K562 (cell line): Measurements from ENCODE around the gene CTNNA3. TPM values are rescaled to one million over a fixed set of nuclear protein-coding genes. Genes with fewer than 3 reads are reported as not detected.

Experiments
- ATAC-seq: fragments of 200-7000 bp; cut with Tn5 transposase; 3 replicates; pipeline ENCODE4 v1.9.1; 2020; ENCODE audit warnings: moderate library complexity
- BruUV-seq: library from RNA; stranded (reverse); fragments of 400-500 nt; replicated peaks from 2 replicates; lab custom pipeline; 2021; lab: Mats Ljungman, UMichigan
- CTCF ChIA-PET: fragments of 300-600 bp; formaldehyde crosslinking; extraction: SDS; loops from one replicate; lab custom pipeline; 2021; ENCODE audit warnings: low intra/inter-chr PET ratio; lab: Yijun Ruan, JAX
- POLR2A ChIA-PET: fragments of 300-600, 350-650 bp; sonication (Branson Sonifier 250); formaldehyde crosslinking; extraction: SDS; loops from one replicate; lab custom pipeline; 2021; ENCODE audit warnings: antibody characterized with exemption, inconsistent platforms; lab: Yijun Ruan, JAX
- DNase-seq, 4 experiments: peaks; one replicate each; pipeline versions ENCODE4 v3.0.0 to v3.0.0-alpha.2; 2011 to 2018; ENCODE audit warnings: low spot score in 3 of 4, mixed read lengths in 3 of 4; ENCODE audit errors: extremely low read depth in 1 of 4
- FAIRE-seq: peaks from 2 replicates; lab custom pipeline; 2011; peaks lifted over from hg19 to GRCh38; lab: Jason Lieb, UNC
- H2AFZ ChIP-seq: 2 replicates; pipeline ENCODE4 v1.6.0; 2011; ENCODE audit warnings: low read depth, low read length, control low read depth, inconsistent platforms
- H3K27ac ChIP-seq: fragments of 200-600 bp; 3 replicates; pipeline ENCODE4 v1.8.0; 2011; ENCODE audit warnings: low read depth, mild to moderate bottlenecking, control low read depth, inconsistent platforms, low read length, moderate library complexity, mixed read lengths; ENCODE audit errors: extremely low read depth
- H3K27me3 ChIP-seq, 2 experiments: fragments of 300-600 bp in 1 of 2; 2 replicates in 1 of 2; 3 replicates in 1 of 2; pipeline versions ENCODE4 v1.6.0 to v1.8.0; 2011; ENCODE audit warnings: inconsistent platforms in 2 of 2, low read length in 2 of 2, mild to moderate bottlenecking in 1 of 2, mixed read lengths in 1 of 2, moderate library complexity in 1 of 2; ENCODE audit not compliant: control insufficient read depth in 2 of 2, insufficient read depth in 2 of 2
- H3K36me3 ChIP-seq: fragments of 300-600 bp; 3 replicates; pipeline ENCODE4 v1.8.0; 2011; ENCODE audit warnings: mild to moderate bottlenecking, low read length, inconsistent platforms; ENCODE audit not compliant: control insufficient read depth, insufficient read depth
- H3K4me1 ChIP-seq, 2 experiments: fragments of 200-600 bp in 1 of 2; replicated peaks in 1 of 2; 2 replicates in 1 of 2; 3 replicates in 1 of 2; pipeline versions ENCODE4 v1.5.1 to v1.8.0; 2011; ENCODE audit warnings: inconsistent platforms in 2 of 2, low read length in 2 of 2, mild to moderate bottlenecking in 1 of 2, mixed read lengths in 1 of 2, moderate library complexity in 1 of 2; ENCODE audit not compliant: control insufficient read depth in 2 of 2, insufficient read depth in 2 of 2
- H3K4me2 ChIP-seq: 2 replicates; pipeline ENCODE4 v1.6.1; 2011; ENCODE audit warnings: low read length, control low read depth, inconsistent platforms, mixed read lengths; ENCODE audit not compliant: insufficient read depth
- H3K4me3 ChIP-seq: fragments of 200-600 bp; sonication (generic), shearing (Covaris generic); 2 replicates; pipeline ENCODE4 v1.5.1; 2016; ENCODE audit warnings: control low read depth, inconsistent platforms
- H3K79me2 ChIP-seq: fragments of 200-600 bp; 3 replicates; pipeline ENCODE4 v1.8.0; 2011; ENCODE audit warnings: low read length, inconsistent platforms; ENCODE audit not compliant: control insufficient read depth, insufficient read depth
- H3K9ac ChIP-seq, 2 experiments: 2 replicates each; pipeline versions ENCODE4 v1.6.0 to v1.6.1; 2011; ENCODE audit warnings: low read depth in 2 of 2, low read length in 2 of 2, control low read depth in 1 of 2, inconsistent platforms in 1 of 2, mild to moderate bottlenecking in 1 of 2, mixed read lengths in 1 of 2; ENCODE audit not compliant: insufficient read depth in 1 of 2
- H3K9me1 ChIP-seq: one replicate; pipeline ENCODE4 v1.6.0; 2011; ENCODE audit warnings: inconsistent platforms, mild to moderate bottlenecking, low read length, moderate library complexity; ENCODE audit not compliant: control insufficient read depth, insufficient read depth
- H3K9me3 ChIP-seq: replicated peaks from 2 replicates; pipeline ENCODE4 v1.5.1; 2011; ENCODE audit warnings: low read depth, low read length, inconsistent platforms; ENCODE audit not compliant: control insufficient read depth, insufficient read depth
- H4K20me1 ChIP-seq: replicated peaks from 2 replicates; pipeline ENCODE4 v1.6.1; 2011; ENCODE audit warnings: low read length, inconsistent platforms, mixed read lengths; ENCODE audit not compliant: control insufficient read depth, insufficient read depth
- E2F6 ChIP-seq, 2 experiments: IDR thresholded peaks; 2 replicates each; pipeline ENCODE4 v1.6.1; 2011; ENCODE audit warnings: borderline replicate concordance in 1 of 2, control low read depth in 1 of 2, low read depth in 1 of 2, low read length in 1 of 2, mild to moderate bottlenecking in 1 of 2, mixed read lengths in 1 of 2, moderate library complexity in 1 of 2; ENCODE audit not compliant: insufficient read depth in 1 of 2, insufficient read length in 1 of 2, poor library complexity in 1 of 2, severe bottlenecking in 1 of 2; ENCODE audit errors: extremely low read depth in 1 of 2
- FIP1L1 ChIP-seq: fragments of 200-400 bp; formaldehyde crosslinking; IDR thresholded peaks from 2 replicates; pipeline ENCODE4 v1.6.1; 2018; ENCODE audit warnings: mild to moderate bottlenecking, low read depth, low read length; ENCODE audit not compliant: poor library complexity, severe bottlenecking
- FOSL1 ChIP-seq: fragments of 200-800 bp; sonication (Bioruptor generic); conservative IDR thresholded peaks from 2 replicates; pipeline ENCODE4 v1.6.1; 2016; ENCODE audit warnings: missing genetic modification characterization, missing compliant biosample characterization
- HEY1 ChIP-seq: fragments of 250-450 bp; sonication (Bioruptor Pico); IDR thresholded peaks from 2 replicates; pipeline ENCODE4 v1.5.0; 2020; ENCODE audit warnings: mild to moderate bottlenecking, moderate library complexity, borderline replicate concordance
- NR2C2 ChIP-seq, 2 experiments: fragments of 200-800 bp in 1 of 2; sonication (Bioruptor generic) in 1 of 2; sonication (generic) in 1 of 2; formaldehyde crosslinking in 1 of 2; IDR thresholded peaks; 2 replicates each; pipeline versions ENCODE4 v1.6.1 to v1.8.0; 2016 to 2022; ENCODE audit warnings: mild to moderate bottlenecking in 1 of 2, missing compliant biosample characterization in 1 of 2, missing genetic modification characterization in 1 of 2, missing genetic modification reagents in 1 of 2
- ZNF282 ChIP-seq: sonication (generic); formaldehyde crosslinking; IDR thresholded peaks from 2 replicates; pipeline ENCODE4 v1.8.1; 2023; ENCODE audit warnings: missing genetic modification reagents
- WGBS: fragments of 100-300 bp; shearing (Covaris generic); methylation state at CpG from one replicate; pipeline ENCODE4 v1.1.6; 2016; ENCODE audit warnings: low coverage, mixed read lengths; ENCODE audit not compliant: insufficient coverage; ENCODE audit errors: missing lambda C conversion rate; 5-methylcytosine and 5-hydroxymethylcytosine counted together
- in situ Hi-C: fragments of 300-500 bp; cut with MboI; formaldehyde crosslinking; loops from 4 replicates; pipeline ENCODE4 v1.15.0; 2018; ENCODE audit warnings: inconsistent platforms, mixed read lengths
- intact Hi-C: fragments of 100-400 bp; cut with micrococcal nuclease; formaldehyde crosslinking; loops from 2 replicates; pipeline ENCODE4 v1.14.2; 2022
- polyA plus RNA-seq, 8 experiments: library from polyadenylated mRNA; depleted of rRNA in 4 of 8; stranded (reverse) in 5 of 8; unstranded in 3 of 8; fragments of >200 nt; fragmentation: Nextera tagmentation in 2 of 8; fragmentation: Illumina TruSeq in 1 of 8; extraction: Ambion mirVana in 2 of 8; extraction: Trizol in 1 of 8; gene quantifications; 2 replicates each; pipeline versions ENCODE4 v1.2.1 to v1.2.3, GENCODE V29; 2011 to 2014; ENCODE audit warnings: inconsistent platforms in 1 of 8, missing spikeins in 1 of 8
- total RNA-seq, 7 experiments: library from RNA; depleted of rRNA in 6 of 7; stranded (reverse); fragments of >200 nt in 6 of 7; fragmentation: Illumina TruSeq in 2 of 7; extraction: Trizol in 2 of 7; gene quantifications; 2 replicates each; pipeline versions ENCODE4 v1.2.1 to v1.2.3, GENCODE V29; 2011 to 2021; ENCODE audit warnings: low replicate concordance in 1 of 7
- TF ChIP-seq, protein P1 (sequence below): fragments of 450-650 bp; IDR thresholded peaks from 2 replicates; pipeline ENCODE4 v1.6.1; 2017; ENCODE audit warnings: antibody characterized with exemption, mild to moderate bottlenecking

Gene CTNNA3
- total and polyA plus RNA-seq, 9 of the 15 experiments (the other 6 are each of a cell fraction or from before 2014, with no cell fraction given) = 0.04 TPM; not detected in 8

GRCh38 chr10:66283064-66283463 is 1412.9 kb downstream of the CTNNA3 start (continued):
- TF ChIP-seq, protein P1, sequence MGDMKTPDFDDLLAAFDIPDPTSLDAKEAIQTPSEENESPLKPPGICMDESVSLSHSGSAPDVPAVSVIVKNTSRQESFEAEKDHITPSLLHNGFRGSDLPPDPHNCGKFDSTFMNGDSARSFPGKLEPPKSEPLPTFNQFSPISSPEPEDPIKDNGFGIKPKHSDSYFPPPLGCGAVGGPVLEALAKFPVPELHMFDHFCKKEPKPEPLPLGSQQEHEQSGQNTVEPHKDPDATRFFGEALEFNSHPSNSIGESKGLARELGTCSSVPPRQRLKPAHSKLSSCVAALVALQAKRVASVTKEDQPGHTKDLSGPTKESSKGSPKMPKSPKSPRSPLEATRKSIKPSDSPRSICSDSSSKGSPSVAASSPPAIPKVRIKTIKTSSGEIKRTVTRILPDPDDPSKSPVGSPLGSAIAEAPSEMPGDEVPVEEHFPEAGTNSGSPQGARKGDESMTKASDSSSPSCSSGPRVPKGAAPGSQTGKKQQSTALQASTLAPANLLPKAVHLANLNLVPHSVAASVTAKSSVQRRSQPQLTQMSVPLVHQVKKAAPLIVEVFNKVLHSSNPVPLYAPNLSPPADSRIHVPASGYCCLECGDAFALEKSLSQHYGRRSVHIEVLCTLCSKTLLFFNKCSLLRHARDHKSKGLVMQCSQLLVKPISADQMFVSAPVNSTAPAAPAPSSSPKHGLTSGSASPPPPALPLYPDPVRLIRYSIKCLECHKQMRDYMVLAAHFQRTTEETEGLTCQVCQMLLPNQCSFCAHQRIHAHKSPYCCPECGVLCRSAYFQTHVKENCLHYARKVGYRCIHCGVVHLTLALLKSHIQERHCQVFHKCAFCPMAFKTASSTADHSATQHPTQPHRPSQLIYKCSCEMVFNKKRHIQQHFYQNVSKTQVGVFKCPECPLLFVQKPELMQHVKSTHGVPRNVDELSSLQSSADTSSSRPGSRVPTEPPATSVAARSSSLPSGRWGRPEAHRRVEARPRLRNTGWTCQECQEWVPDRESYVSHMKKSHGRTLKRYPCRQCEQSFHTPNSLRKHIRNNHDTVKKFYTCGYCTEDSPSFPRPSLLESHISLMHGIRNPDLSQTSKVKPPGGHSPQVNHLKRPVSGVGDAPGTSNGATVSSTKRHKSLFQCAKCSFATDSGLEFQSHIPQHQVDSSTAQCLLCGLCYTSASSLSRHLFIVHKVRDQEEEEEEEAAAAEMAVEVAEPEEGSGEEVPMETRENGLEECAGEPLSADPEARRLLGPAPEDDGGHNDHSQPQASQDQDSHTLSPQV = no peak
- no peak for TF ChIP-seq HEY1 (CRISPR knock-in tag)
- TF ChIP-seq FIP1L1 = no peak
- TF ChIP-seq NR2C2 (CRISPR knock-in tag; IDR thresholded peaks at IDR 0.05) = no peak
- TF ChIP-seq NR2C2 (tag; IDR thresholded peaks at IDR 0.05) = no peak
- no peak for TF ChIP-seq ZNF282 (CRISPR knock-in tag)

DNA sequence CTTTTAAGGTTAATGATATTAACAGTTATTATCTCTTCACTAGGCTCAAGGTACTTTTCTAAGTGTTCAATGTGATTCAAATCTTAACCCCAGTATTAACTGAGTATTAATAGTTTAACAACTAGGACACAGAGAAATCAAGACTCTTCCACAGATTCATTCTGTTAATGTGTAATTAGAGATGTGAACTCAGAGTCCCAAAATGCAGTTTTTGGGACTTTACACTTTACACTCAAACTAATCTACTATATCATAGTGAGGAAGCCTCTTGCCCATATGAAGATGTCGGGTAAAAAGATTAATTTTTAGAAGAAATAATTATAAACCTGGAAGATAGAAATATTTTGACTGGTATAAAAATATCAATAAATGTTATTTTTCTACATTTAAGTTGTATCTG is 1414.7 kb downstream of the CTNNA3 start:
- Histone ChIP-seq H3K9me1 (no peaks in the 10 kb centered on the region), H3K27ac (no peak overlapping the region), H3K4me2 (no peak overlapping the region), H4K20me1 (no peaks in the 10 kb centered on the region), H3K36me3 (no peaks in the 10 kb centered on the region), H3K27me3 (no peaks in the 10 kb centered on the region), H3K4me3 (no peak overlapping the region), H3K9me3 (no peaks in the 10 kb centered on the region), H2AFZ (no peak overlapping the region), H3K9ac (no peak overlapping the region), H3K79me2 (no peaks in the 10 kb centered on the region), H3K4me1 (no peaks in the 10 kb centered on the region)
- POLR2A ChIA-PET = no interaction called here
- FAIRE-seq (no peak), ATAC-seq (no peak), DNase-seq (no peak)
- intact Hi-C loops = no loop called here
- TF ChIP-seq E2F6 (IDR thresholded peaks at IDR 0.05; ENCODE audit: borderline replicate concordance in 1 of 2, extremely low read depth in 1 of 2, insufficient read depth in 1 of 2, insufficient read length in 1 of 2, low read depth in 1 of 2, low read length in 1 of 2, poor library complexity in 1 of 2, severe bottlenecking in 1 of 2) = no peak
- no peak for TF ChIP-seq FOSL1 (tag)
- BruUV-seq = no TSS peak
- CTCF ChIA-PET = no interaction called here
- in situ Hi-C loops = no loop called here
- 0% methylated on average over 1 of the region's 1 CpG for WGBS
